ENCODE results near the gene REG1B. TPM values are rescaled to one million over a fixed set of nuclear protein-coding genes. Genes with fewer than 3 reads are reported as not detected.

Gene REG1B
- total and polyA plus RNA-seq, 2 of the 4 experiments (the other 2 are of a cell fraction) = not detected

DNA sequence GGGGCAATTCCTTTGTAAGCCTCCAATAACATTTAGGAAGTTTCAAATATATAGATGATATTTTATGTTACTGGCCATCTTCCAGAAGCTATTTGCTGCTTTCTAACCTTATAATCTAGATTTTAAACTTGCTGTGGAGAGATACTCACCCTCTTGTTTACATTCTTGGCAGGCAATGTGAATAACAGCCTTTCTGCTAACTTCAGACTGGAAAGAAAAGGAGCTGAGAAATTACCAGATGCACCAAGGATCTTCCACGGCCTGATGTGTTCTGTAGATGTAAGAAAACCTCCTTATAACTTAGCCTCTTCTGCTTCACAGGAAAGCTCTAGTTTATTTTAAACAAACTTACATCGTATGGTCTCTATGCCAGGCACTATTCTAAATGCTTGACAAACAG, 16.7 kb downstream of the REG1B start:
- no peak overlapping the region for H2BK15ac ChIP-seq (ENCODE audit: low read depth, low read length)
- H3K18ac ChIP-seq (ENCODE audit: low read depth, low read length) = no peak overlapping the region
- TF ChIP-seq MXI1 (IDR thresholded peaks at IDR 0.05; ENCODE audit: borderline replicate concordance, low read depth, low read length) (no peak), RAD21 (IDR thresholded peaks at IDR 0.05; ENCODE audit: low read length) (no peak), BHLHE40 (IDR thresholded peaks at IDR 0.05; ENCODE audit: low read depth, low read length) (no peak), RCOR1 (IDR thresholded peaks at IDR 0.05; ENCODE audit: insufficient replicate concordance, low read length) (no peak), NFE2L2 (IDR thresholded peaks at IDR 0.05; ENCODE audit: low read depth, low read length) (no peak), CHD1 (IDR thresholded peaks at IDR 0.05; ENCODE audit: low read depth, low read length) (no peak), SMC3 (IDR thresholded peaks at IDR 0.05; ENCODE audit: low read depth, low read length) (no peak), FOS (IDR thresholded peaks at IDR 0.05; ENCODE audit: low read depth, low read length) (no peak), RFX5 (IDR thresholded peaks at IDR 0.05; ENCODE audit: low read depth, low read length) (no peak), POLR2A (IDR thresholded peaks at IDR 0.05; ENCODE audit: low read depth, low read length) (no peak), MAZ (IDR thresholded peaks at IDR 0.05; ENCODE audit: borderline replicate concordance, low read depth, low read length) (no peak), MAFK (IDR thresholded peaks at IDR 0.05; ENCODE audit: low read depth, low read length) (no peak), USF2 (IDR thresholded peaks at IDR 0.05; ENCODE audit: low read depth, low read length) (no peak), CEBPB (IDR thresholded peaks at IDR 0.05; ENCODE audit: low read depth, low read length) (no peak)
- TF ChIP-seq, protein P1, sequence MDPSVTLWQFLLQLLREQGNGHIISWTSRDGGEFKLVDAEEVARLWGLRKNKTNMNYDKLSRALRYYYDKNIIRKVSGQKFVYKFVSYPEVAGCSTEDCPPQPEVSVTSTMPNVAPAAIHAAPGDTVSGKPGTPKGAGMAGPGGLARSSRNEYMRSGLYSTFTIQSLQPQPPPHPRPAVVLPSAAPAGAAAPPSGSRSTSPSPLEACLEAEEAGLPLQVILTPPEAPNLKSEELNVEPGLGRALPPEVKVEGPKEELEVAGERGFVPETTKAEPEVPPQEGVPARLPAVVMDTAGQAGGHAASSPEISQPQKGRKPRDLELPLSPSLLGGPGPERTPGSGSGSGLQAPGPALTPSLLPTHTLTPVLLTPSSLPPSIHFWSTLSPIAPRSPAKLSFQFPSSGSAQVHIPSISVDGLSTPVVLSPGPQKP (IDR thresholded peaks at IDR 0.05; ENCODE audit: borderline replicate concordance, low read depth, low read length) = no peak
- TF ChIP-seq, protein P2, sequence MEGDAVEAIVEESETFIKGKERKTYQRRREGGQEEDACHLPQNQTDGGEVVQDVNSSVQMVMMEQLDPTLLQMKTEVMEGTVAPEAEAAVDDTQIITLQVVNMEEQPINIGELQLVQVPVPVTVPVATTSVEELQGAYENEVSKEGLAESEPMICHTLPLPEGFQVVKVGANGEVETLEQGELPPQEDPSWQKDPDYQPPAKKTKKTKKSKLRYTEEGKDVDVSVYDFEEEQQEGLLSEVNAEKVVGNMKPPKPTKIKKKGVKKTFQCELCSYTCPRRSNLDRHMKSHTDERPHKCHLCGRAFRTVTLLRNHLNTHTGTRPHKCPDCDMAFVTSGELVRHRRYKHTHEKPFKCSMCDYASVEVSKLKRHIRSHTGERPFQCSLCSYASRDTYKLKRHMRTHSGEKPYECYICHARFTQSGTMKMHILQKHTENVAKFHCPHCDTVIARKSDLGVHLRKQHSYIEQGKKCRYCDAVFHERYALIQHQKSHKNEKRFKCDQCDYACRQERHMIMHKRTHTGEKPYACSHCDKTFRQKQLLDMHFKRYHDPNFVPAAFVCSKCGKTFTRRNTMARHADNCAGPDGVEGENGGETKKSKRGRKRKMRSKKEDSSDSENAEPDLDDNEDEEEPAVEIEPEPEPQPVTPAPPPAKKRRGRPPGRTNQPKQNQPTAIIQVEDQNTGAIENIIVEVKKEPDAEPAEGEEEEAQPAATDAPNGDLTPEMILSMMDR (conservative IDR thresholded peaks at IDR 0.05; ENCODE audit: low read depth, low read length) = no peak
- no peaks in the 10 kb centered on the region for H3K9me1 ChIP-seq (ENCODE audit: insufficient read depth, low read length)
- no peaks in the 10 kb centered on the region for H3K79me1 ChIP-seq (ENCODE audit: low read depth in 1 of 2, low read length in 2 of 2)
- H4K8ac ChIP-seq (ENCODE audit: low read depth in 2 of 2, low read length in 2 of 2) = no peak overlapping the region
- H3K4me1 ChIP-seq (ENCODE audit: control insufficient read depth, insufficient read depth, low read length) = no peaks in the 10 kb centered on the region
- DNase-seq = no peak
- no peak overlapping the region for H4K5ac ChIP-seq (ENCODE audit: low read depth, low read length)
- no peak for ATAC-seq (ENCODE audit: low read depth)
- H3K14ac ChIP-seq (replicated peaks; ENCODE audit: low read depth, low read length) = no peak overlapping the region
- H2AK5ac ChIP-seq (ENCODE audit: low read depth, low read length) = no peak overlapping the region
- ChIA-PET CTCF (no interaction called here), POLR2A (ENCODE audit: unreplicated experiment) (no interaction called here)
- no peak overlapping the region for H2AFZ ChIP-seq (replicated peaks; ENCODE audit: low read length, poor library complexity)
- BruUV-seq (replicated peaks) = no TSS peak
- H3K9ac ChIP-seq (ENCODE audit: low read depth, low read length) = no peak overlapping the region
- no peak overlapping the region for H2AK9ac ChIP-seq (replicated peaks; ENCODE audit: low read depth, low read length, poor library complexity)
- no peaks in the 10 kb centered on the region for H3K36me3 ChIP-seq (ENCODE audit: control insufficient read depth, insufficient read depth, low read length)
- intact Hi-C loops (cut with micrococcal nuclease) (no loop called here), in situ Hi-C loops (cut with MboI; ENCODE audit: low sequenced_read_pairs) (no loop called here), dilution Hi-C loops (cut with HindIII; ENCODE audit: low sequenced_read_pairs, unreplicated experiment) (no loop called here)
- no peak overlapping the region for H3K4ac ChIP-seq (ENCODE audit: low read depth, low read length)
- no peak overlapping the region for H3K4me3 ChIP-seq (ENCODE audit: insufficient read depth, low read depth, low read length)
- no peak overlapping the region for H3K27ac ChIP-seq (ENCODE audit: insufficient read depth, low read length)
- H2BK5ac ChIP-seq (ENCODE audit: low read depth, low read length, poor library complexity, severe bottlenecking) = no peak overlapping the region
- no peak overlapping the region for H4K91ac ChIP-seq (ENCODE audit: insufficient read depth, low read depth, low read length)
- peaks cover 10% of the 10 kb centered on the region for H3K9me3 ChIP-seq (ENCODE audit: control insufficient read depth, insufficient read depth, low read length)
- H4K20me1 ChIP-seq (ENCODE audit: insufficient read depth, low read length) = no peaks in the 10 kb centered on the region
- no peak overlapping the region for H2BK120ac ChIP-seq (ENCODE audit: low read depth, low read length)
- no CpG with 5 or more reads among the region's 2 CpGs for WGBS, 2 experiments (ENCODE audit: extremely low coverage in 2 of 2, insufficient read length in 1 of 2)
- H3K23ac ChIP-seq (ENCODE audit: low read depth, low read length) = no peak overlapping the region
- no peaks in the 10 kb centered on the region for H3K27me3 ChIP-seq (ENCODE audit: control insufficient read depth, insufficient read depth, low read length)
- H3K4me2 ChIP-seq (ENCODE audit: low read depth, low read length) = no peak overlapping the region
- H2BK20ac ChIP-seq (ENCODE audit: low read depth, low read length) = no peak overlapping the region
- no peak overlapping the region for H3K56ac ChIP-seq (ENCODE audit: extremely low read depth, insufficient read depth, low read length)
